Gastroesophageal sphincter (tissue), 4 donors: ENCODE measurements around the gene WDR59. TPM values are rescaled to one million over a fixed set of nuclear protein-coding genes. Genes with fewer than 3 reads are reported as not detected.
"Not testable (repeated sequence)": the region's sequence is repeated elsewhere in the genome, so short reads cannot be mapped to it uniquely, and the experiment has no call there.

Source experiments
- ATAC-seq: fragments of 150-250 bp; one replicate; pipeline ENCODE4 v1.9.1; 2016; ENCODE audit warnings: mild to moderate bottlenecking, moderate library complexity
- H3K27ac ChIP-seq, 4 donors: fragments of 200-600 bp; sonication (generic) in 3 of 4; 1 replicate in 3 of 4; 2 replicates in 1 of 4; pipeline ENCODE4 v1.5.1; 2016 to 2019
- H3K27me3 ChIP-seq: fragments of 200-600 bp; sonication (generic); one replicate; pipeline ENCODE4 v1.5.1; 2019
- H3K36me3 ChIP-seq, 2 donors: fragments of 200-600 bp; sonication (generic); one replicate each; pipeline ENCODE4 v1.5.1; 2019; ENCODE audit warnings: control low read depth in 1 of 2
- H3K4me1 ChIP-seq, 3 donors: fragments of 200-600 bp; sonication (generic); 1 replicate in 2 of 3; 2 replicates in 1 of 3; pipeline ENCODE4 v1.5.1; 2016 to 2019; ENCODE audit warnings: control low read depth in 2 of 3
- H3K4me3 ChIP-seq, 2 donors: fragments of 200-600 bp; sonication (generic); one replicate each; pipeline ENCODE4 v1.5.1; 2019; ENCODE audit warnings: mild to moderate bottlenecking in 1 of 2, moderate library complexity in 1 of 2
- H3K9me3 ChIP-seq, 3 donors: fragments of 200-600 bp; sonication (generic); one replicate each; pipeline ENCODE4 v1.5.1; 2017 to 2019; ENCODE audit warnings: control low read depth in 2 of 3
- CTCF ChIP-seq, 4 experiments: fragments of 200-600 bp in 2 of 4; fragments of 450-650 bp in 2 of 4; sonication (generic) in 1 of 4; IDR thresholded peaks; one replicate each; pipeline ENCODE4 v1.5.1; 2017 to 2019; ENCODE audit warnings: antibody characterized with exemption in 4 of 4, mild to moderate bottlenecking in 2 of 4, moderate library complexity in 2 of 4
- EP300 ChIP-seq: sonication (generic); formaldehyde crosslinking; IDR thresholded peaks from one replicate; pipeline ENCODE4 v1.6.1; 2017; ENCODE audit warnings: antibody characterized with exemption, mild to moderate bottlenecking
- POLR2A ChIP-seq, 2 donors: fragments of 450-650 bp; IDR thresholded peaks; one replicate each; pipeline ENCODE4 v1.6.1; 2017; ENCODE audit warnings: antibody characterized with exemption in 2 of 2, mild to moderate bottlenecking in 2 of 2, moderate library complexity in 1 of 2
- POLR2AphosphoS5 ChIP-seq: sonication (generic); formaldehyde crosslinking; IDR thresholded peaks from one replicate; pipeline ENCODE4 v1.6.1; 2017; ENCODE audit warnings: antibody characterized with exemption
- WGBS, 2 donors: methylation state at CpG; one replicate each; pipeline ENCODE4 v1.1.5; 2018; ENCODE audit warnings: low coverage in 1 of 2; 5-methylcytosine and 5-hydroxymethylcytosine counted together
- total RNA-seq, 4 donors: library from RNA; depleted of rRNA; stranded (reverse); fragments of >200 nt; gene quantifications; one replicate each; pipeline ENCODE4 v1.1.0, GENCODE V29; 2016

Gene WDR59
- total RNA-seq, 4 donors from 2014 or later = 18.4 to 31.3 (median 21.4) TPM

- peaks cover 0 to 66% of the 10 kb centered on the region in 2 donors for H3K36me3 ChIP-seq
- no peaks in the 10 kb centered on the region for H3K27me3 ChIP-seq
- H3K4me3 ChIP-seq = no peak overlapping the region
- peaks cover 0 to 45% (median 7%) of the 10 kb centered on the region in 3 donors for H3K4me1 ChIP-seq
- 86 to 93% methylated on average over 1 to 3 of the region's 3 CpGs for WGBS, 2 donors
- peak overlapping the region in 1 of 4 donors; percentile 73 for H3K27ac ChIP-seq
- H3K9me3 ChIP-seq = no peaks in the 10 kb centered on the region
- no peak for TF ChIP-seq EP300
- TF ChIP-seq POLR2AphosphoS5 = no peak
- no peak for TF ChIP-seq CTCF (IDR thresholded peaks at IDR 0.05)
- no peak for TF ChIP-seq POLR2A (IDR thresholded peaks at IDR 0.05)
- ATAC-seq = no peak
Measured at GRCh38 chr16:74921051-74921450, 63.9 kb downstream of the WDR59 start.

GRCh38 chr16:74909665-74910064 is 75.3 kb downstream of the WDR59 start:
- peaks cover 0 to 84% of the 10 kb centered on the region in 2 donors for H3K36me3 ChIP-seq
- no peaks in the 10 kb centered on the region for H3K27me3 ChIP-seq
- no peak for TF ChIP-seq POLR2A (IDR thresholded peaks at IDR 0.05)
- no peak for TF ChIP-seq EP300
- TF ChIP-seq CTCF (IDR thresholded peaks at IDR 0.05) = no peak
- no peak for TF ChIP-seq POLR2AphosphoS5
- no peak overlapping the region for H3K27ac ChIP-seq
- H3K4me3 ChIP-seq = no peak overlapping the region
- no peaks in the 10 kb centered on the region for H3K4me1 ChIP-seq
- peaks cover 0 to 15% (median 0%) of the 10 kb centered on the region in 3 donors for H3K9me3 ChIP-seq
- no peak for ATAC-seq
- whole genome bisulfite sequencing, 2 donors = 94 to 100% methylated on average over 2 to 3 of the region's 6 CpGs

- not testable (repeated sequence) for H3K4me1 ChIP-seq, H3K4me3 ChIP-seq, ATAC-seq, H3K27me3 ChIP-seq, H3K27ac ChIP-seq
- H3K9me3 ChIP-seq = peaks cover 0 to 15% (median 0%) of the 10 kb centered on the region in 3 donors
- 40 to 84% methylated on average over 1 to 7 of the region's 8 CpGs for WGBS, 2 donors
- peaks cover 0 to 79% of the 10 kb centered on the region in 2 donors for H3K36me3 ChIP-seq
Measured at GRCh38 chr16:74908759-74909158, 76.2 kb downstream of the WDR59 start.

- Histone ChIP-seq H3K4me1 (peaks cover 0 to 17% (median 0%) of the 10 kb centered on the region in 3 donors), H3K27ac (no peak overlapping the region), H3K4me3 (no peak overlapping the region)
Measured at GRCh38 chr16:74903901-74904678, 80.8 kb downstream of the WDR59 start.

GRCh38 chr16:74903120-74903519 is 81.8 kb downstream of the WDR59 start:
- ATAC-seq = no peak
- WGBS, 2 donors = 56 to 64% methylated on average over 1 of the region's 1 CpG
- Histone ChIP-seq H3K36me3 (peaks cover 0 to 72% of the 10 kb centered on the region in 2 donors), H3K4me1 (peaks cover 0 to 17% (median 0%) of the 10 kb centered on the region in 3 donors), H3K27me3 (no peaks in the 10 kb centered on the region), H3K27ac (no peak overlapping the region), H3K4me3 (no peak overlapping the region), H3K9me3 (no peaks in the 10 kb centered on the region)
- TF ChIP-seq POLR2AphosphoS5 (no peak), POLR2A (IDR thresholded peaks at IDR 0.05) (no peak), EP300 (no peak), CTCF (IDR thresholded peaks at IDR 0.05) (no peak)

More at GRCh38 chr16:74903901-74904678, 80.8 kb downstream of the WDR59 start:
- ATAC-seq = no peak
- 96 to 98% methylated on average over 10 to 12 of the region's 12 CpGs for WGBS, 2 donors
- H3K27me3 ChIP-seq = no peaks in the 10 kb centered on the region
- no peaks in the 10 kb centered on the region for H3K9me3 ChIP-seq
- TF ChIP-seq POLR2A (IDR thresholded peaks at IDR 0.05) (no peak), CTCF (IDR thresholded peaks at IDR 0.05) (no peak), EP300 (no peak), POLR2AphosphoS5 (no peak)
- peaks cover 0 to 72% of the 10 kb centered on the region in 2 donors for H3K36me3 ChIP-seq
